AG09319 (cell line): ENCODE measurements around the gene NR2E1.

Source experiments
- DNase-seq: peaks from one replicate; pipeline ENCODE4 v3.0.0-alpha.2; 2010; ENCODE audit warnings: low read depth; ENCODE audit errors: extremely low read depth
- CTCF ChIP-seq: IDR thresholded peaks from 2 replicates; pipeline ENCODE4 v1.5.1; 2011; ENCODE audit warnings: low read depth, mild to moderate bottlenecking, inconsistent platforms, low read length, moderate library complexity

Gene NR2E1

GRCh38 chr6:108120311-108120710 is 45.5 kb upstream of the NR2E1 start:
- no peak for TF ChIP-seq CTCF
- DNase-seq: no peak

DNA sequence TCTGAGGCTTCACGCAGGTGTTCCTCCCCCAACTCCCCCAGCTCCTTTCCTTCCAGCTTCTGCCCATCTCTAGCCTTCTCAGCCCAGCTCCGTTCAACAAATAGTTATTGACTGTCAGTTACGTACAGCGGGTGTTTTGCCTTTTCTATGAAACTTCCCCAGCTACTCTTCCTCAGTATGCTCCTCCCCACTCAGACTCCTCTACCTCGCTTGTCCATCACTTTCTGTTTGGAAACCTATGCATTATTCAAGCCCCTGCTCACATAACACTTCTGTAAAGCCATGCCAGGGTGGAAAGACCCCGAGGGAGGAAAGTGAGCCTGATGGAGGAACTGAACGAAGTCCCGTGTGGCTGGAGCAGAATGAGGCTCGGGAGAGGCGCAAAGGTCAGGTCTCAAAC is 44.2 kb upstream of the NR2E1 start:
- TF ChIP-seq CTCF: no peak
- DNase-seq: no peak

DNA sequence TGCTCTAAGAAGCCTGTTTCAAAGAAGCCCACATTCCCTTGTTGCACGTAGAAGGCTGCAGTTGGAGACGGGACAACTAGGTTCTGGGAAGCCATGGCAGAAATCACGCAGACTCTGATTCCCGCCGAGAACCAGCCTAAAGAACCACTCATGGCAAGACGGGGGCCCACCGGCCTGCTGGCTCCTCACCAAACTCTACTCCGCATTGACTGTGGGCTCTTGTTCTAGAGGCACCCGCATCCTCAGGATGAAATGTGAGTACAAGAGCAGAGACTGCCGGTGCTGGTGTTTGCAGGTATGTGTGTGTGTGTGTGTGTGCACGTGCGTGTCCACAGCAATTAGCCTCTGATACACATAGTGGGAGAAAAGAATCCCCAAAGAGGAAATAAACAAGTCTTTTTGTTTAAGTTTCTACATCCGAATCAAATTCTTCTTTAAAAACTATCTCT is 42.3 kb upstream of the NR2E1 start:
- no peak for DNase-seq
- TF ChIP-seq CTCF: no peak

- no peak for TF ChIP-seq CTCF
- no peak for DNase-seq
These were observed 41.9 kb upstream of the NR2E1 start for GRCh38 chr6:108123946-108124345.

- DNase-seq: no peak
- TF ChIP-seq CTCF: no peak
These were observed 38.8 kb upstream of the NR2E1 start for GRCh38 chr6:108127056-108127455.

GRCh38 chr6:108127826-108128225 is 38.0 kb upstream of the NR2E1 start:
- DNase-seq: no peak
- TF ChIP-seq CTCF: no peak

GRCh38 chr6:108130262-108130661 is 35.6 kb upstream of the NR2E1 start:
- TF ChIP-seq CTCF: no peak
- no peak for DNase-seq
